IgD-negative memory B cell (primary cell): ENCODE measurements around the gene UBL7. TPM values are rescaled to one million over a fixed set of nuclear protein-coding genes. Genes with fewer than 3 reads are reported as not detected.

Experiments
- H3K27ac Mint-ChIP-seq, 3 donors: one replicate each; pipeline ENCODE4 v1.8.0; 2020 to 2022; ENCODE audit warnings: mild to moderate bottlenecking in 3 of 3, mixed read lengths in 3 of 3, moderate library complexity in 1 of 3
- H3K27me3 Mint-ChIP-seq: one replicate; pipeline ENCODE4 v1.8.0; 2021; ENCODE audit warnings: mixed read lengths
- H3K36me3 Mint-ChIP-seq: one replicate; pipeline ENCODE4 v1.8.0; 2020; ENCODE audit warnings: mild to moderate bottlenecking, mixed read lengths
- H3K4me1 Mint-ChIP-seq, 3 donors: one replicate each; pipeline ENCODE4 v1.8.0; 2020 to 2022; ENCODE audit warnings: mixed read lengths in 3 of 3, mild to moderate bottlenecking in 1 of 3
- H3K4me3 Mint-ChIP-seq, 4 donors: one replicate each; pipeline ENCODE4 v1.8.0; 2020 to 2022; ENCODE audit warnings: mild to moderate bottlenecking in 4 of 4, mixed read lengths in 4 of 4, moderate library complexity in 3 of 4
- H3K9me3 Mint-ChIP-seq, 3 donors: one replicate each; pipeline ENCODE4 v1.8.0; 2020 to 2021; ENCODE audit warnings: mixed read lengths in 3 of 3, mild to moderate bottlenecking in 1 of 3
- polyA plus RNA-seq: library from polyadenylated mRNA; unstranded; fragments of 300-500 nt; fragmentation: Illumina TruSeq; gene quantifications from one replicate; pipeline ENCODE4 v1.2.3, GENCODE V29; 2021

UBL7 gene
- polyA plus RNA-seq, 1 donor from 2014 or later = 123 TPM

DNA sequence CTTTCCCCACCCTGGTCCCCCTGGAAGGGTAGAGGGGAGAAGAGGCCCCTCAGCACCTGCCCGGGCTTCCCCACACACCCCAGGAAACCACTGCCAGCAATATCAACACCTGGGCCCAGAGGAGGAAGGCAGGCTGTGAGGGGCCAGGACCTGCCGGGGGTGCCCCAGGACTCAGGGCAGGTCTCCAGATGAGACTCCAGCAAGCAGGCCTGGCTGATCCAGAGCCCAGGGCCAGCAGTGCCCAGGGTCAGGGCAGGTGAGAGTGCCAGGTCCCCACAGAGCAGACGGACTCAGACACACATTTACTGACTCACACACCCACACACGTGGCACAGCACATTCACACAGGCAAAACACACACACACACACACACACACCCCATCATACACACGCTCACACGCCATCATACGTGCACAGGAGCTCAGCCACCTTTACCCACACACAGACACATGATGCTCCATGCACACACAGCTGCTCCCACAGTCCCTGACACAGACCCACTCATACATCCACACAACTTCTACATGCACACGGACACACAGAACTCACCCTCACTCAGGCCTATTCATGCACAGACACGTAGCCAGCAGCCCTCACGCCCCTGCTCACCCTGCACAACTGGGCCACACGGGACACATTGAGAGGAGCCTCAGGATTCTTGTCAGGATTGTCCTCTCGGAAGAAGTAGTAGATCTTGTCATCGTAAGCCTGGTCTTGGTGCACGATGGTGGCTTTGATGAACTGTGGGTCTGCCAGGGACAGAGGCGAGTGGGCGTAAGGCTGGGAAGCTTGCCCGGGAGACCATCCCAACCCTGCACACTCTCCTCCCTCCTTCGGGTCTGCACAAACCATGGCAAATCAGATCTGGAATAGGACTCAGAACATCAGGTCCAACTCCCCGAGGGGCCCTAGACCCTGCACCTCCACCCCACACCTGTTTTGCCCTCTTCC, 44.7 kb downstream of the UBL7 start:
- H3K4me3 Mint-ChIP-seq = peak overlapping the region in 2 of 4 donors; percentile 35 to 47
- no peaks in the 10 kb centered on the region for H3K27me3 Mint-ChIP-seq
- H3K36me3 Mint-ChIP-seq = peaks cover 9% of the 10 kb centered on the region
- H3K27ac Mint-ChIP-seq = peak overlapping the region; percentile 6 to 87 (median 69)
- peaks cover 24 to 29% (median 28%) of the 10 kb centered on the region in 3 donors for H3K4me1 Mint-ChIP-seq
- H3K9me3 Mint-ChIP-seq = no peaks in the 10 kb centered on the region

DNA sequence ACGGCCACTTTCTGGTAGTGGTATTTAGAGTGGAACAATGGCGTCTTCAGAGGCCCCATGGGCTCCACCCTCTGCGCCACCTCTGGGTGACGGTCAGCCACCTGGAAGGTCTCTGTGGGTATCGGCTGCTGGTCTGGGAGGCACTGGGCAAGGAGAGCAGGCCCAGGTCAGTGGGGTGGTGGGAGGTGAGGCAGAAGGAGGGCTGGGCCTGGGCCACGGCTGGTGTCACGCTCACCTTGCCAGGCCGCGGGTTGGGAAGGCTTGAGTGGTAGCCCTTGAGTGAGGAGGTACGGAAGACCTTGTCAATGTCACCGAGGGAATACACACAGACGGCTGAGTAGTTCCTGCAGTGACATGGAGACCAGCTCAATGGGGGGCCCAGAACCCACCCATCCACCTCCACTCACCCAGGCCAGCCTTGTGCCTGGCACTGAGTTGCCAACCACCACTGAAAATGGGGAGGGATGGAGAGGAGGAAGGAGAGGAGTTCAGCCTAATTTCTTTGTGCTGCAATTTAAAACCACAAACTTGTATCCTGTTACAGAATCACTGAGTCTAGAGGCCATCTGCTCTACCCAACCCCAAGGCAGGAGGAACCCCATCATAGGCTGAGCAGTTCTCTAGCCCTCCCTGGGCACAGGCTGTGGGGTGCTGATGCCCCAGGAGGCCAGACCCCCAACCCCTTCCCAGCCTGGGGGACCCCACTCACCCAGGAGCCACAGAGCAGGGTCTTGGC, 46.2 kb downstream of the UBL7 start:
- H3K36me3 Mint-ChIP-seq = peaks cover 9% of the 10 kb centered on the region
- peak overlapping the region in 1 of 4 donors; percentile 28 for H3K4me3 Mint-ChIP-seq

DNA sequence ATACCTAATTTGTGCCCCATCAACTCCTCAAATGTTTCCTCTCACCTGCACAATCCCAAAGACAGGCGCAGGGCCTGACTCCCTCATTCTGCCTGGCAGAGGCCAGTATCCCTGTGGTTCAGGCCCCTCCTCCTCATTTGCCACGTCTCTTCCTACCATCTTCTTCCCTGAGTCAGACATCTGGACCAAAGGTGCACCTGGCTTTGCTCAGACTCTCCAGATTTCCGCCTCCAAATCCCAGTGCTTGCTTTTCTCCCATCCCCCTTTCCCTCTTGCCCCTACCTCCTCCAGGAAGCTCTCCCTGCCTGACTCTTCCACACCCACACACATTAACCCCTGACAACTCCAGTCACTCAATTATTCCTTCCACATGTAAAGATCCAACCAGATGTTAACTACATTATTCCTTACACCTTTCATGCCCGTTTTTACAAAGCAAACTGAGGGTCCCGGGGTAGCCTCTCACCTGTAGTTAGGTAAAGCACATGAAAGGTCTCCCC, 46.8 kb downstream of the UBL7 start:
- H3K4me3 Mint-ChIP-seq = peak overlapping the region in 1 of 4 donors; percentile 5
- H3K27ac Mint-ChIP-seq = peak overlapping the region in 1 of 3 donors; percentile 4
- H3K36me3 Mint-ChIP-seq = peaks cover 9% of the 10 kb centered on the region
- no peaks in the 10 kb centered on the region for H3K9me3 Mint-ChIP-seq
- peaks cover 11 to 15% (median 14%) of the 10 kb centered on the region in 3 donors for H3K4me1 Mint-ChIP-seq
- no peaks in the 10 kb centered on the region for H3K27me3 Mint-ChIP-seq

More for the DNA sequence above, 46.2 kb downstream of the UBL7 start:
- no peaks in the 10 kb centered on the region for H3K27me3 Mint-ChIP-seq
- peaks cover 11 to 17% (median 15%) of the 10 kb centered on the region in 3 donors for H3K4me1 Mint-ChIP-seq
- no peaks in the 10 kb centered on the region for H3K9me3 Mint-ChIP-seq
- peak overlapping the region in 2 of 3 donors; percentile 71 to 85 for H3K27ac Mint-ChIP-seq

DNA sequence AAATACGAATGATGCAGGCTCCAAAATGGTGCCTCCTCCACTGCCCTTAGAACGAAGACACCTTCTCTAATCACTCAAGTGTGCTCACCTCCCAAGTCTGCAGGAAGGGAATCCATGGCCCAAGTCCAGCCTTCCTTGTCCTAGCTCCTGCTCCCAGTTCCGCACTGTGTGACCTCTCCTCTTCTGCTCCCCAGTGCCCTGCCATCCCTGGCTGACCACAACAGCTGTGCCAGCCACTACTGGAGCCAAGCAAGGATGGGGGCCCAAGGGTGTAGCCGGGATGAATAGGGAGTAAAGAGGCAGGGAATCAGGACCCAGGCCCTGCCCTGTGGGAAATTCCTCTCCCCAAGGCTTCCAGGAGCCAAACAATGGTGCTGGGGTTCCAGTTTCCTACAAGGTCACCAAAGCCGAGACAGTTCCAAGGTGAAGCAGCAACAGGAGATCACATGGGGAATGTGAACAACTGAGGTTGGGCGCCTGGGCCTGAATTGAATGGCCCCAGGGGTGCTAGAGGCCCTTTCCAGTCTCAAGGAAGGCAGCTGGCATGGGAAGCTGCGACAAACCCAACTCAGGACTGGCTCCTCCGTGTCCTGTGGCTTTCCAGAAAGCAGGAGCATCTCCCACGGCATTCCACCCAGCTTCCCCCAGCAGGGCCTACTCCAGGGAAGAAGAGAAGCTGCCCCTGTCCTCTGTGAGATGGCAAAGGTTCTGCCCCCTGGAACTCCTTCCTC, 47.4 kb downstream of the UBL7 start:
- Mint-ChIP-seq H3K9me3 (no peaks in the 10 kb centered on the region), H3K36me3 (peaks cover 9% of the 10 kb centered on the region), H3K27me3 (no peaks in the 10 kb centered on the region), H3K4me1 (peaks cover 6 to 14% (median 13%) of the 10 kb centered on the region in 3 donors), H3K4me3 (peak overlapping the region in 1 of 4 donors; percentile 5), H3K27ac (peak overlapping the region in 1 of 3 donors; percentile 4)

DNA sequence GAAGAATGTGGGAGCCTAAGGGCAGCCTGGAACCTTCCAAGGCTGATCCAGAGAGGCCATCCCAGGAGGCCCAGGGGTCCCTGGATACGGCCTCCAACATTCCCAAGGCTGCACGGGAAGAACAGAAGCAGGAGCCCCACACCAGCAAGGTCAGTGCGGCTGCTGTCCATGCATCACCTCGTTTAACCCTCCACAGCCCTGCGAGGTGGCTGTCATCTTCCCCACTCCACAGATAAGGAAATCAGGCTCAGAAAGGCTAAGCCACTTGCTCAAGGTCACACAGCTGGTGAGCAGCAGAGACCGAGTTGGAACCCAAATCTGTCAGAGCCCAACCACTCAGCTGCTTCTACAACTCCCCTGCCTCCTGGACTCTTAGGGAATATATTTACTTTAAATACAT, 48.8 kb downstream of the UBL7 start:
- H3K36me3 Mint-ChIP-seq = peaks cover 9% of the 10 kb centered on the region
- no peaks in the 10 kb centered on the region for H3K27me3 Mint-ChIP-seq
- H3K4me3 Mint-ChIP-seq = no peak overlapping the region
- peaks cover 6 to 18% (median 13%) of the 10 kb centered on the region in 3 donors for H3K4me1 Mint-ChIP-seq
- peak overlapping the region in 2 of 3 donors; percentile 13 to 39 for H3K27ac Mint-ChIP-seq
- no peaks in the 10 kb centered on the region for H3K9me3 Mint-ChIP-seq

DNA sequence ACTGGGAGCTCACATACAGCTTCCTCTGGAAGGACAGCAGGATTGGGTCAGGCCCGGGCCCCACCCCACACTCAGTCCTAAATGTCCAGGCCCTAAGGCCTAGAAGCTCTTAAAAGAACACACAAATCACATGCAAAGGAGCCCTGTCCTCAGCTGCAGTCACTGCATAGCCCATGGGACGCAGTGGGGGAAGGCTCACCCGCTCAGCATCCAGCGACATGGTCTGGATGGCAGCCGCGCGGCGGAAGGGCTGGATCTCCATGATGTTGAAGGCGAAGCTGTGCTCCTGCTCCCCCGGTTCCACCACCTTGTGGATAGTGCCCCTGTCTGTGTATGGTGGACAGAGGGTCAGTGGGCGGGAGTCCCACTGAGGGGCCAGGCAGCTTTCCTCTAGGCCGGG, 49.3 kb downstream of the UBL7 start:
- H3K27ac Mint-ChIP-seq = peak overlapping the region; percentile 10 to 39 (median 13)
- H3K4me3 Mint-ChIP-seq = peak overlapping the region in 1 of 4 donors; percentile 60
- H3K9me3 Mint-ChIP-seq = no peaks in the 10 kb centered on the region
- H3K4me1 Mint-ChIP-seq = peaks cover 7 to 20% (median 17%) of the 10 kb centered on the region in 3 donors
- no peaks in the 10 kb centered on the region for H3K27me3 Mint-ChIP-seq
- H3K36me3 Mint-ChIP-seq = peaks cover 9% of the 10 kb centered on the region

DNA sequence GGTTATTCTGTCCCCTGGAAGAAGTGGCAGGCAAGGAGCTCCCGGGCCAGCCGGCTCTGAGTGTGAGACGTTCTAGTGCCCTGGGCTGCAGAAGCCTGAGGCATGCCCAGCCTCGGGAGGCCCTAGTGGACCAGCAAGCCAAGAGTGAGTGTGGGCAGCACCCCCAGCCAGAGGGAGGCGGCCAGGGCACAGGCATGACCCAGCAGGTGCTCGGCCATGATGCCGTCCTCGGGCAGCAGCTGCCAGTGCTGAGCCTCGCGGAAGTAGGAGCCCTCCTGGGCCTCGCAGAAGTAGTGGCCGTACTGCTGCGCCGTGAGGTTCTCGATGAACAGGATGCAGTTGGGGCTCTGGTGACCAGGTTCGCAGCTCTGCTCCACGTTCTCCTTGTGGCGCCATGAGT, 50.5 kb downstream of the UBL7 start:
- H3K4me1 Mint-ChIP-seq = peaks cover 13 to 22% (median 19%) of the 10 kb centered on the region in 3 donors
- H3K4me3 Mint-ChIP-seq = no peak overlapping the region
- H3K36me3 Mint-ChIP-seq = peaks cover 10% of the 10 kb centered on the region
- no peaks in the 10 kb centered on the region for H3K27me3 Mint-ChIP-seq
- no peak overlapping the region for H3K27ac Mint-ChIP-seq
- H3K9me3 Mint-ChIP-seq = no peaks in the 10 kb centered on the region

DNA sequence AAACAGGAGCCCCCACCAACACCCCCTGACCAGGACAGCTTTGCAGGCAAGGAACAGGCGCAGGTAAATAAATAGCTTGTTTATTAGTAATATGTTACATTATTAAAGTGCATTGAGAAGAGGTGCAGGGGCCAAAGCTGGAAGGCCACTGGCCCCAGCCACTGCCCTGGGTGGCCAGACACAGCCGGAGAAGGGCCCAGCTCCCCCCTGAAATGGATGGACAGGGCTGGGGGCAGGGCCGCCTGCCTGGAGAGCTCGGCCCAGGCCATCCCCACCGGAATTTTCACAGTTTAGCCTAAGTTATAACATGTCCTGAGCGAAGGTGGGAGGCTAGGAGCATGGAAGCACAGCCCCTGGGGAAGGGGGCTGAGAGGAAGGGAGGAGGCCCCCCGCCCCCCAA, 51.7 kb downstream of the UBL7 start:
- Mint-ChIP-seq H3K4me1 (peaks cover 18 to 29% (median 26%) of the 10 kb centered on the region in 3 donors), H3K27ac (no peak overlapping the region), H3K9me3 (no peaks in the 10 kb centered on the region), H3K4me3 (no peak overlapping the region), H3K36me3 (peaks cover 7% of the 10 kb centered on the region), H3K27me3 (no peaks in the 10 kb centered on the region)

DNA sequence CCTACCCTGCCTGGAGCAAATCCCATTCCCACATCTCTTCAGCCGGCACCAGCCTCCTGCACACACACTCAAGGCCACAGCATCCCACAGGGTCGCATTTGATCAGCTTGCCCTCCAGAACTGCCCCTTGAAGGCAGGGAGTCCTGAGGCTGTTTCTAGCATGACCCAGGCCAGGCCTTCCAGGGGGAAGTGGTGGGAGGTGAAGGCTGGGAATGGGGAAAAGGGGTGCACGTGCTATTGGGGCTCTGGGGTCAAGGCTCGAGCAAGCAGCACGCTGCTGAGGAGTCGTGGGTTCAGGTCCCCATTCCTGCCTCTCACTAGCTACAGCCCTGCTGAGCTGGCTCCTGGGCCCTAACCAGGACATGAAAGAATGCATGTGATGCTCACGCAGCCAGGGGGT, 52.1 kb downstream of the UBL7 start:
- H3K9me3 Mint-ChIP-seq = no peaks in the 10 kb centered on the region
- peaks cover 22 to 31% (median 30%) of the 10 kb centered on the region in 3 donors for H3K4me1 Mint-ChIP-seq
- H3K27ac Mint-ChIP-seq = peak overlapping the region in 1 of 3 donors; percentile 65
- peaks cover 7% of the 10 kb centered on the region for H3K36me3 Mint-ChIP-seq
- H3K27me3 Mint-ChIP-seq = no peaks in the 10 kb centered on the region
- no peak overlapping the region for H3K4me3 Mint-ChIP-seq

DNA sequence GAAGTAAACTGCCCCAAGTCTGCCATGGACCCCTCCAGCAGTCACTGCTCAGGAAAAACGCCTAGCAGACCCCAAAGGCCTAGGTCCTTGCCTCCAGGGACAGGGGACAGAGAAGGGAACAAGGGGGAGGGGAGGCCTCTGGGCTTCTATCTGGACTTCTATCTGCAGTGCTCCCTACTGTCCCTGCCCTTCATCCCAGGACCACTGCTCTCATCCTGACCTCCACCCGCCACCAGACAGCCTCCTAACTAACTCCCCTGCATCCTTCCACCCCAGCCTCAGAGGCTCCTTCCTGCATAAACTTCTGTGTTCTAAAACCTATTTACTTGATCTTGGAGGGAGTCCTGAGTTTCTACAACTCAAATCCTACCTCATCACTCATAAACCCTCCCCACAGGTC, 52.6 kb downstream of the UBL7 start:
- Mint-ChIP-seq H3K36me3 (peaks cover 7% of the 10 kb centered on the region), H3K9me3 (no peaks in the 10 kb centered on the region), H3K27ac (peak overlapping the region in 2 of 3 donors; percentile 34 to 65), H3K4me3 (no peak overlapping the region), H3K4me1 (peaks cover 26 to 35% (median 34%) of the 10 kb centered on the region in 3 donors), H3K27me3 (no peaks in the 10 kb centered on the region)

DNA sequence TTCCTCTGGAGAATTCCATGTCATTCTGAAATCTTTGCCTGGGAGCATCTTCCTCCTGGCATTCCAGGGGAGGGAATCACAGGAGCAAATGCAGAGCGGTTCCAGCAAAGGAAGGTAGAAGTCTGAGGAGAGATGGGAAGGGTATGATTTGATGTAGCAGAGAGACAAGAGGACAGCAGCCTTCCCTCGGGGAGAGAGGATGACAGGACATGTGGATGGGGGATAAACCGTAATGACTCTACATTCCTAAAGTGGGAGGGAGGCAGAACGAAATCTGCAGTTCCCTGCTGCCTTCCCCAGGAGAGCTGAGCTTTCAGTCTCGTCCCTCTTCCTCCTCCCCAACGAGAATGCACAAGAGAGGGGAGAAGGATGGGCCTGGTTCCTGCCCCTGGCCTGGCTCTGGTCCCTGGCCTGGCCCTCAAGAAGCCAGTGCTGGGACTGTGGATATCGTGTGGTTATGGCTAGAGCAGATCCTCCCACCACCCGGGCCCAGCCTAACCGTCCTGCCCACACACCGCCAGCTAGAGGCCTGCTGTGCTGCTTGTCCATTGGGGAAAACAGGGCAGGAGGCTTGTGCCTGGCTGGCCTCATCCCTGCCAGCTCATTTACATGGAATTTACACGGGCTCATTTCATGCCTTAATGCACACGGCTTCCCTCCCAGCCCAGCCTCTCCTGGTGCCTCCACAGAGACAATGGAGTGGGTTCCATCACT, 53.8 kb downstream of the UBL7 start:
- peak overlapping the region in 2 of 3 donors; percentile 54 to 71 for H3K27ac Mint-ChIP-seq
- H3K4me1 Mint-ChIP-seq = peaks cover 36 to 47% (median 45%) of the 10 kb centered on the region in 3 donors

DNA sequence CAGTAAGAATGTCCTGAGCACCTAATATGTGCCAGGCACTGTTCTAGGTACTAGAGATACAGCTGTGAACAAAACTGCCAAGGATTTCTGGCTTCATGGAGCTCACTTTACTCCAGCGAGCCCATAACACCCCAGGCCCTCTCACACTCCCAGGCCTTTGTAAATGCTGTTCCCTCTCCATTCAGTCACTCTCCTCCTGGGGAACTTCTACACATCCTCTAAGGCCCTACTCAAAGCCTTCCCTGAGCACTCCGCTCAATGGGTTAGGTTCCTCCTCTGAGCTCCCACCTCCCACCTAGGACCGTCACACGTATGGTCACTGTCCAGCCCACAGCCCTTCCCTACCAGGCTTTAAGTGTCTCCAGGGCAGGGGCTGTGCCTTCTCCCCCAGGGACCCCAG, 54.4 kb downstream of the UBL7 start:
- peak overlapping the region in 2 of 3 donors; percentile 54 to 71 for H3K27ac Mint-ChIP-seq
- H3K4me3 Mint-ChIP-seq = peak overlapping the region in 2 of 4 donors; percentile 0 to 56
- no peaks in the 10 kb centered on the region for H3K9me3 Mint-ChIP-seq
- no peaks in the 10 kb centered on the region for H3K27me3 Mint-ChIP-seq
- peaks cover 41 to 53% (median 52%) of the 10 kb centered on the region in 3 donors for H3K4me1 Mint-ChIP-seq
- peaks cover 2% of the 10 kb centered on the region for H3K36me3 Mint-ChIP-seq

More for the DNA sequence above, 53.8 kb downstream of the UBL7 start:
- Mint-ChIP-seq H3K9me3 (no peaks in the 10 kb centered on the region), H3K27me3 (no peaks in the 10 kb centered on the region), H3K36me3 (peaks cover 2% of the 10 kb centered on the region), H3K4me3 (peak overlapping the region in 1 of 4 donors; percentile 27)

DNA sequence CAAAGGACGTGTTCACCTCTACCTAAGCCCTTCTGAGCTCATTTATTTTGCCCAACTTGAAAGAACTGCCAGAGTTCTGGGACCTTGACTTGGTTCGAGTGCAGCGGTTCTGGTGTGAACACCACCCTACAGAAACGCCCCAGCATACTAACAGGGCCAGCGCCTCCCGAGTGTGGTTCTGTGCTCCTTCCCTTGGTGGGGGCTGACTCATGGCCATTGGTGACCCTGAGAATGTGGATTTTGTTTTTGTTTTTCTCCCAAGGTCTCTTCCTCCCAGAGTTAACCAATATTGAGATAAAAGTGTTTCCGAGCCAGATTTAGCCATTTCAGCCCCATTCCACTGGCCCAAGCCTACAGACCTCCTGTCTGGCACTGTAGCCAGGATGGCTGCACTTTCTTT, 55.1 kb downstream of the UBL7 start:
- H3K4me1 Mint-ChIP-seq = peaks cover 45 to 60% (median 57%) of the 10 kb centered on the region in 3 donors
- H3K4me3 Mint-ChIP-seq = peak overlapping the region in 2 of 4 donors; percentile 56 to 65
- peak overlapping the region; percentile 39 to 94 (median 54) for H3K27ac Mint-ChIP-seq
- peaks cover 2% of the 10 kb centered on the region for H3K36me3 Mint-ChIP-seq
- H3K27me3 Mint-ChIP-seq = no peaks in the 10 kb centered on the region
- no peaks in the 10 kb centered on the region for H3K9me3 Mint-ChIP-seq
